LoVo (cell line): ENCODE data around the gene UCN2.

Source experiments
- DNase-seq: peaks from one replicate; pipeline ENCODE4 v3.0.0-alpha.2; 2016; ENCODE audit warnings: low spot score

The UCN2 gene, protein sequence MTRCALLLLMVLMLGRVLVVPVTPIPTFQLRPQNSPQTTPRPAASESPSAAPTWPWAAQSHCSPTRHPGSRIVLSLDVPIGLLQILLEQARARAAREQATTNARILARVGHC

DNA sequence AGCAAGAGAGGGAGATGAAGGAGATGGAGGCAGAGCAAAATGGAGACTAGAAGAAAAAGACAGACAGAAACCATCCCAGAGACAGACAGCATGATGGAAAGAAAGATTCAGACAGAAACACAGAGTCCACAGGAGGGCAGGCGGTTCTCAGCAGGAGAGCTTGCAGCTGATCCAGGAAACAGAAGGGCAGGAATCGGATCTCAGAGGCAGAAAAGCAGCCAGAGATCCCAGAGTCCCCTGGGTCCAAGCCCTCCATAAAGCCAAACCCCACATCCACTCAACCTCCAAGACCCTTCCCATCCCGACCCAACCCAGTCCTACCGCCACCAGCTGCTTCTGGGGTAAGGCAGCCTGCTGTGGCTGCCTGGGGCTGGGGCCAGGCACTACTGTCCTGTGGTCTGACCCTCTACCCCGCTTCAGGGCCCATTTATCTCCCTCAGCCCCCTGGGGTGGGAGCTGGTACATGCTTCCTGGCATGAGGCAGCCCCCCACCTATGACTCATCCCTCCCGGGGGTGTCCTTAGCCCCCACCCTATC lies at the start of gene UCN2:
TSS of gene UCN2 (minus strand) at position 400 of the 537 bp plus-strand sequence. CDS start 657 bp downstream, outside the sequence.
- no peak for DNase-seq

DNA sequence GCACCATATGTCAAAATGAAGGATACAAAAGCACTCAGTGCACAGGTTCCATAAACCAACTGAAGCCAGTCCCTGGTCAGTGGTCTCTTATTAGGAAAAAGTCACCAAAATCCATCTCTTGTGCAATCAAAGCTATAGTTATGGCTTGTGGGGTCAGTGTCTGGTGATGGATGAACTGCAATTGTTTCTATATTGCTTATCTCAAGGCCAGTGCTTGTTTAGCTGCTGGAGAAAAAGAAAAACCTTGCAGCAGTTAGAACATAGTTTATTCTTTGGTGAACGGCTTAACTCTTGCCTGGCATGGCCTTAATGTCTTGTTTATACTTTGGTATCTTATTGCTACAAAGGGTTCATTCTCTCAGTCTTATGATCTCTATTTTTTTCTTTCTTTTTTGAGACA lies 48.7 kb upstream of the UCN2 start:
- DNase-seq = no peak

DNA sequence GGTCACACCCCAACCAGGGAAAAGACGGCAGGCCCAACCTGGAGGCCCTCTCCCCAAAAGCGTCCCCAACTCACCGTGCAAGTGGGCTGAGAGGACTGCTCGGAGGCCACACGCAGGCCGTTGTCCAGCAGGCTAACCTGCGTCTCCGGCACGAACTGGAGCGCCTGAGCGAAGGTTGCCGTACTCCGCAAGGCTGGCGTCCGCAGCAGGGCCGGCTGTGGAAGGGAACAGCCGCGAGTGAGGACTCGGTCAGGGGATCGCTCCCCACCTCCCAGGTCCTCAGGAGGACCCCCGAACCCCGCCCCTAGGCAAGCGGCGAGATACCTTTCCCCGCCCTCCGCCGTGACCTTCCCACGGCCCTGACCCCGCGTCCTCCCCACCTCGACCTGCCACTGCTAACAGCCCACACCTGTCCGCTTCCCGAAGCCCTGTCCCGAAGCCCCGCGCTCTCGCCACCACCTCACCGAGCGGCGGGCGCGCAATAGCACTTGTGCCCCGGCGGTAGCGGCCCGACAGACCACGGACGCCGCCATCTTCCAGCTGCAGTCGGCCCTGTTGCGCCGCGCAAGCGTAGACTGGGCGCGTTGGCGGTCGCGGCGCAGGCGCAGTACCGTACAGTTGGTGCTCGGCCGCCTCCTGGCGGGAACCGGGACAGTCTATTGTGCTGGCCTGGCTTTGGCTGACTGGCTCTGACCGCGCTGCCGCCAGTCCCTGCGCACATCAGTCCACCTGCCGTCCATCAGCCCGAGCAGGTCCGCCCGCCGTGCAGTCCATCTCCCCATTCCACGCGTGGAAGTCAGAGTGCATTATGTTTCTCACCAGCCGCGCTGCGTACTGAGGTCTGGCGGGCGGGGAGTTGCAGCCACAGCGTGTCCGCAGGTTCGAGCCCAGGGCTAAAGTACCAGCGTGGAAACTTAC lies 45.8 kb upstream of the UCN2 start, which contains the start of gene UQCRC1:
TSS of gene UQCRC1 (minus strand) at position 559 of the 918 bp plus-strand sequence. CDS start at position 533, 26 bp downstream.
- DNase-seq = peak; percentile 96

DNA sequence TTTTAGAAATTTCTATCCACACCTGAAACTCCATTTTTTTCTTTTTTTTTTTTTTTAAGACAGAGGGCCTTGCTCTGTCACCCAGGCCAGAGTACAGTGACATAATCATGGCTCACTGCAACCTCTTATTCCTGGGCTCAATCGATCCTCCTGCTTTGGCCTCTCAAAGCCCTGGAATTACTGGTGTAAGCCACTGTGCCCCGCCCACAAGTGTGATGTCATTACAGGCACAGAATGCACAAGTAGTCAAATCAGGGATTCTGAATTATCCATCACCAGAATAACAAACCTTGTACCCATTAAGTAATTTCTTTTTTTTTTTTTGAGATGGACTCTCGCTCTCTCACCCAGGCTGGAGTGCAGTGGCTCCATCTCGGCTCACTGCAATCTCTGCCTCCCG lies 43.9 kb upstream of the UCN2 start:
- DNase-seq = no peak

DNA sequence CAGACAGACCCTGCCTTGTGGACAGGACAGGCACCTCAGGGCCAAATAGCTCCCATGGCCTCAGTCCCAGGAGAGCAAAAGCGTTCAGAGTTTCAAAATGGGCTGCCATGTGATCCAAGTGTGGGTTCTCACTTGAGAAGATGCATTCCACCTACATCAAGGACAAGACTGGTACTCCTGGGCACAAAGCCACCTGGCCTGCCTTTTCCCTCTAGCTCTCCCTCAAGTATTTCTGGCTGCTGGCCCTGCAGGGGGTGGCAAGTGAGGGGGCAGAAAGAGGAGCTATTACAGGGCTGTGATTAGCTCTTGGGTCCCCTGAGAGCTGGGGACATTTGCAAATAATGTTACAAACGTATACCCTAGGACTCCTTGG lies 38.0 kb upstream of the UCN2 start:
- no peak for DNase-seq

DNA sequence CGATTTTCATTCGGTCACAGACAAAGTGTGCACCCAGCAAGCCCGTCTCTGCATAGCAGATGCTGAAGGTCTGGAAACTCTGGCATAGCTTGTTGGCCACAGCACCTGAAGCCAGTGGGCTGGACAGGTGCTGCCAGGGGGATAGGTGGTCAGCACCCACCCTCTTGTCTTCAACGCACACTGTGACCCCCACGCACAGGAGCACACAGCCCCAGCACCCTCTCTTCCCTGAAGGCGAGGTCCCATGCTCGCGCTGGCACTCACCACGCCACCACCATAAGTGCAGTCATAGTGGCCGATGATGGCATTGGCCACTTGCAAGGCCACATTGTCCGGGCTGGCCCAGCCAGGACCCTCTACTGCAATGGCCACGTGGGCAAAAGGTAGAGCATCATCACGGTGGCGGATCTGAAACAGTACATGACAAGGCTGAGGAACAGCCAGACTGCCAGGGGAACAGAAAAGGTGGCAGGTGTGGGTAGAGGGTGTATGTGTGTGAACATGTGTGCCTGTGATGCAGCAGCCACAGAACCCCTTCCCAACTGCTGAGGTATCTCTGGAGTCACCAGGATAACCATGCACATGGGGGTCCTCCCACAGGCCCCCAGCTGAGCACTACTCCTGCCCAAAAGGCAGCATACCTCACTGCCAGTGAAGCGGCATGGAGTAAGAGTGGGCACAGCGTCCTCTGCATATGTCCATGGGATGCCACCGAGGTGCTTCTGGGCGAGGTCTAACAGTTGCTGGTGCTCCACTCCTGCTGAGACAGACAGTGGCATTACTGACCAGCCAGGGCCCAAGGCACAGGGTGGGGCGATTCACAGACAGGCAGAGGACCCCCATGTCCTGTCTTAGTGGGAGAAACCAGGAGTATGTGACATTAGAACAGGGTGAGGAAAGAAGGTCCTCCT lies 37.4 kb upstream of the UCN2 start:
- DNase-seq = no peak

DNA sequence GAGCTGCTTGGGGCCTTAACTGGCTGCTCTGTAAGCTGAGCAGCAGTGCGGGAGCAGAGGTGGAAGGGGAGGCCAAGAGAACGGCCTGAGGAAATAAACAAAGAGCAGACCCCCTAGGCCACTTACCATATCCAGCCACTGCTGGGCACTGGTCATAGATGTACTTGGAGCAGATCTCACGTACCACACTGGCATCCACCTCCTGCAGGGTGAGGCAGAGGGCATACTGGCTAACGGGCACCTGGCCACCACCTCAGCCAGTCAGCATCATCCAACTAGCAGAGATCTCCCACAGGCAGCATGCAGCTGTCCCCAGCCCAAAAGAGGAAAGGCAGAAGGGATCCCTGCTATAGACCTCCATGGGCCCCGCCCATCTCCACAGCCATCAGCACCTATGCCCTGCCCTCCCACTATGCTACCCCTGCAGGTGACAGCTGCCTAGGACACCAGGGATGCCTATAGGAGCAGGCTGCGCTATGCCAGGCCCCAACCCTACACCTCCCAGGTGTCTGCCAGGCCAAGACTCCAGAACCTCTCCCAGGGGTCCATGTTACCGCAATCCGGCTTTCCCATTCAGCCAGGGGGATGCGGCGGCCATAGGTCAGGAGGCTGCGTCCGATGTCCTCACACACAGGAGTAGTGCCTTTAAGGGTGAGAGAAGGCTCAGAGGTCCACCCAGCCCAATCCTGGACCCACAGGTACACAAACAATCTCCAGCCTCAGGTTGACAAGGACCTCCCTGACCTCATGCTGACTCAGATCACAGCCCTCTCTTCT lies 36.1 kb upstream of the UCN2 start:
- no peak for DNase-seq

DNA sequence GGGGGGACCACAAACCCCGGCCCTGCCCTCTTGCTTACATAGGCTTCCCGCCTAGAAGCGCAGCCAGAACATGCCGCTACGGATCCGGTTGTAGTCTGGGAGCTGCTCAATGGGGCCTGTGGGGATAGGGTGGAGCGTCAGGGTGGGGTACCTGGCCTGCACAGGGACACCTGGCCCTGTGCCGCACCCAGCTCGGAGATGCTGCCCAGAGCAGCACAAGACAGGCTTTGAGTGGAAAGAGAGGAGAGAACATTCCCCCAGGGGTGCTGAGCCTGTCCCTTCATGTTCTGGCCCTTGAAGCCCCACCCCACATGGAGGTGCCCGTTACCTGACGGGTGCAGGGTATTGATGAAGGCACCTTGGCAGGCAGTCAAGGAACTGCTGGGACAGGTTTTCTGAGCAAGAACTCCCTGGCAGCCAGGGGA lies 35.5 kb upstream of the UCN2 start:
- no peak for DNase-seq

DNA sequence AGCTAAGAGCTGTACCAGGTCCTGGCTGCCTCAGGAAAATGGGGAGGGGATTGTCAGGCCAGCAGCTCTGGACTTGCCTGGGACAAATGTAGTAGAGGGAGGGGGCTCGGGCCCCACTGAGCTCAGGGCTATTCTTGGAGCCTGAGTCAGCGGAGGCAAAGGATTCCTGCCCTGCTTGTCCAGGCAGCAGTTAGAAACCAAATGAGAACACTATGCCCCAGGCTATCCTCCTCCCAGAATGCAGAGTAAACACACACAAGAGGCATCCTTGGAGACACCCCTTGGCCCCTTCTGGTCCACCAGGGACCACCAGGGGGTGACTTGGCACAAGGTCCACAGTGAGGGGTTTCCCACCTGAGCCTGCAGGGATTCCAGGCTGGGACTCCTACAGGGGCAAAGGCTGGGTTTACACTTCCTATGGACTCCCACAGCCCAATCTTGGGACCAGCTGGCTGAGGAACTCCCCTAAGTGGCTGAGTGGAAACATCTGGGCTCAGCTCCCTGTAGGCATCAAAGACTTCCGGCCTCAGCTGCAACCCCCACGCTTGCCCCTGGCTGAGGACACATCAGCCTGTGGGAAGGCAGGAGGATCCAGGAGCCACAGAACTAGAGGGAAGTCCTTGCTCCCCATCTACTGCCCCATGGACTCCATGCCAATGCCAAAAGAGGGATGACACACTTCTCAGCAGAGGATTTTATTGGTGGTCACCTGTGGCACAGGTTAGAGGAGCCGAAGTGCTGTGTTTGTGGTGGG lies 34.9 kb upstream of the UCN2 start:
- no peak for DNase-seq

DNA sequence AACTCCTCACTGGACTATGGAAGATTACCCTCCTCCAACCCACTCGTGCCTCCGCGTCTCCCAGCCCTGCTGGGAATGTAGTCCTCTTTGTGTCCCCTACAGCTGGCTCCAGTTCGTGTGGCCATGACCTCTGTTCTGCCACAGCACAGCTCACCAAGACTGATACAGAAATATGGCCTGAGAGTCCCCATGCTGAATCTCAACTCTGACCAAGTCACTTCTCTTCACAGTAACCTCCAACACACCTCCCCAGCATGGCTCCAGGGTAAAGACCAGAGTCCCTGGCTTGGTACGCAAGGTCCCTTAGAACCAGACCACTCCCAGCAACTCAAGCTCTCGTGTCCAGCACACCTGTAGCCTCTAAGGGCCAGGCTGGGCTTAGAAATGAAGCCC lies 33.8 kb upstream of the UCN2 start:
- DNase-seq = no peak

DNA sequence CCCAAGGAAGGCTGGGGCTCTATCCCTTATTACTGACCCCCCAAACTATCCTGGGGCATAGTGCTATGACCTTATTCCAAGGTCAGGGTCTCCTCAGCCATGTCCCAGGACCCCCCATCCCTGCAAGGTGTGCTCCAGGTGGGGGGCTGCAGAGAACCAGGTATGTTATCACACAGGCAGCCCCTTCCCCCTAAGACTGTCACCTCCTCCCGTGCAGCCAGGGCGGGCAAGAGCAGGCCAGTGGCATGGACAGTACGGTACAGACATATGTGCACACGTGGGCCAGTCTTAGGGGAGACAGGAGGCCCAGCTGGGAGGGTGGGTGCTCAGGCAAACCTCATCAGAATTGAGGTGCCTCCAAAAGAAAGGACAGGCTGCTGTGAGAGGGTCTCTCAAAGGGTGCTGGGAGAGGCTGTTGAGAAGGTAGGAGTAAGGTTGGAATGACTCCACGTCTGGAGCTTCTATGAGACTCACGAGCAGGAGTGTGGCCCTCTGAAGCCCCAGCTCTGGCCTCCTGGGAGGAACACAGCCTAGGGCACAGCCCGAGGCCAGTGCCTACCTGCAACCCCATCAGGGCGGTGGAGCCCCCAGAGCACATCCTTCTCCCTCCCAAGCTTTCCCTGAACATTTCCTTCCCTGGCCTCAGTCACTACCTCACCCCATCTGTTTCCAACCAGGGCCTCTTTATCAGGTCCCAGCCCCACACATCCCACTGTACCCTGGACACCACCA lies 33.3 kb upstream of the UCN2 start:
- DNase-seq = no peak

DNA sequence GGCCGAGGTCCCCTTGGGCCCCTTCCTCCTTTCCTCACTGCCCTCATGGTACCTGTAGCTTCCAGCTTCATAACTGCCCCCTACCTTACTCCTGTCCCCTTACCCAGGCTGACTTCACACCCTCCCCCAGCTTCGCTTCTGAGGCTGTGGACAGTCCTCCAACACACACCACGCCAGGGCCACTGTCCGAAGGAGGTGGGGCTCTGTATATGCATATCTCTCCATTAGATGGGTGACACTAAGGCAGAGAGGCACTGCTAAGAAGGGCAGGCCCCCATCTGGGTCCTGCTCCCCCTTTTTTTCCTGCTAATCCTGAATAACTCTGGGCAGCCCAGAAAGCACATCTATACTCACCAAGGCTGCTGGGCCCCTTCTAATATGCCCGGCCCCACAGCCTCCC lies 32.6 kb upstream of the UCN2 start:
- DNase-seq = no peak

DNA sequence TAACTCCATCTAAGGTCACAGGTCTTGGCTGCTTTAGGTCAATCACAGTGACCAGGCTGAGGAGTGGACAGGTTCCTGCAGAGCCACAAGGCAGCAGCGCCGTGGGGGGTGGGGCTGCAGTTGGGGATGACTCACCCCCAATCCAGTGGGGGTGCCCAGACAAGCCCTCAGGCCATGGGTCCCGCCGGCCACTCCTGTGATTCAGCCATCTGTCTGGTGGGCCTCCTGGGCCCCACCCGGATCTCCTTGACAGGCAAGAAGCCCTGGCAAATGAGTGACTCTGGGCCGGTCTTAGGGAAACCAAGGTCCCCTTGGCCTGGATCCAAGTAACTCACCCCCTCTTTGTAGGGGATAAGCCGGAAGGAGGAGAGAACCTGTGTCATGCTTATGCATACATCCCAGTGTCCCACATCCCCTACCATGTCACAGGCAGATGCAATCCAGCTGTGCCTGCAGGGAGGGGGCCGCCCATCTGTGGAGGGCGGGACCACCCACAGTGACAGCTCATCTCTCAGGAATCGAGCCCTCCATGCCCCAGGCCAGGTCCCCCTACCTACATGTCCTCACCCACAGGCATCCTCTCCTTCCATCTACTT lies 32.0 kb upstream of the UCN2 start:
- peak; percentile 80 for DNase-seq

DNA sequence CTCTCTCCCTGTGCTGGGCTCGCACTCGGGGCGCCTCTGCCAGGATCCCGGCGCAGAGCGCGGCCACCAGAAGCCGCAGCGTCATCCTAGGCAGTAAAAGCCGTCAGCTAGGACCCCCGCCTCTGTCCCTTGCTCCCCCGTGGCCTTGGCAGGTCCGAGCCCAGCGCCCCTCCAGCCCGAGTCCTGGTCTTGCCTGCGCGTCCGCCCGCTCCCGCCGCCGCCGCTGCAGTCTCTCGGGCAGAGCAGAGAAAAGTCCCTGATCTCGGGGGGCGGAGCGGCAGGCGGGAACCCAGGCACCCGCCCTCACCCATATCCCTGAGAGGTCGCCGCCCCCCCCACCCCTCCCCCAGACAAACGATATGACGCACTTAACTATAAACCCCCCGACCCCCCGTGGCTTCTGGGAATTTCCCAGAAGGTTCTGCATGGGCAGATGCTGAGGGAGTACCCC lies 31.5 kb upstream of the UCN2 start, which contains the start of gene COL7A1:
TSS of gene COL7A1 (minus strand) at position 255 of the 451 bp plus-strand sequence. CDS start at position 85, 170 bp downstream.
- no peak for DNase-seq

DNA sequence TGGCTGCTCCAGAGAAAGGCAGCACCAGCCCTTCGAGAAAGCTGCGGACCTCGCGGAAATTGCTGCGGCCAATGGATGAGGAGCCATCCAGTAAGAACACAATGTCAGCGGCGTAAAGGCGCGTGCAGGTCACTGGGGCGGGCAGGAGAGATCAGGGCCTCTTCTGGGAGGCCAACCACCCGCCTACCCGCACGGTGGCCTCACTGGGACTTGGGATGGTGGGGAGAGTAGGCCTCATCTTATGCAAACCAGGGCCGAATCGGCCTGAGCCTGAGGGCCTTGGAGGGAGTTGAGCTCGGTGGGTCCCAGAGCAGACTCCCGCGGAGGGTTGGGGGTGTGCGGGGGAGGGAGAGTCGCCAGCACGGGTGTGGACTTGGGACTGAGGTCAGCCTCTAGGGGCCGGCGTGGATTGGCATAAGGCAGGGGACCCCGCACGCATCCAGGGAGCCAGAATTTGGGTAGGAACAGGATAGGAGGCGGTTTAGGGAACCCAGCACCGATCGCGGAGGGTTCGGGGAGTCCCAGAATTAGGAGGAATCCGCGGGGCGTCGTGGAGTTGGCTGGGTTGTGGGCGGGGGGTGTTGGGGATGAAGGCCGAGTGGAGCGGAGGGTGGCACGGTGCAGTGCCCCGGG lies 31.0 kb upstream of the UCN2 start:
- no peak for DNase-seq

DNA sequence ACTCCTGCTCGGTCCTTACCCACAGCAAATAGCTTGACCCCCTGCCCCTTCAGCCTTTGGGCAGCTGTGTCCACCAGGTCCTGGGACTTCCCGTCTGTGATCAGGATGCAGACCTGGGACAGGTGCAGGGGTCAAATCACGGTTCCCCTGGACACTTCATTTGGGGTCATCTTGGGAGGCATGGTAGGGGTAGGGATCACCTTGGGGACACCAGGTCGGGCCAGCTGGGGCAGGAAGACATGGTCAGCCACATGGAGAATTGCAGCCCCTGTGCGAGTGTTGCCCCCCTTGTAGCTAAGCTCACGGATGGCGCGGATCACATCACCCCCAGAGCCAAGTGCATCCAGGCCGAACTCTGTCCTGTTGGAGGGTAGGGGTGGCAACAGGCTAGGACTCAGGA lies 29.8 kb upstream of the UCN2 start:
- no peak for DNase-seq

DNA sequence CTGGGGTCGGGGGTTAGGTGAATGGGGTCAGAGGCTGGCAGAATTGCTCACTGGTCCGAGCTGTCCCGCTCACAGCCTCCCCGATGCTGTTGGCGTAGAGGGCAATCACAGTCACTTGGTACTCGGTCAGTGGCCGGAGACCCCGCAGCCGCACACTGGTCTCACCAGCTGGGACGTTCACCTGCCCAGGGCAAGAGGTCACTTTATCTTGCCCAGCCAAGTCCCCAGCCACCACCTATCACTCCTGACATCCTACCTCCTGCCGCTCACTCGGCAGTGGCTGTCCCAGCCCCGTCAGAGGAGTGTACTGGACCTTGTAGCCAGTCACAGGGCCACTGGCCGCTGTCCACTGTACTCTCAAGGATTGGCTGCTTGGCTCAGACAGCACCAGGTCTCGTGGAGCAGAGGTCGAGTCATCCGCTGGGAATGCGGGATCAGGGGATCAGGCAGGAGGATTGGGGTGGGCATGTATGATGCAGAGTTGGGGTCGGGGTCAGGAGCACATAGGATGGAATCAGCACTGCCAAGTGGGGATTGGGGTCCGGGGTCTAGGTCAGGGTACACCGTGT lies 29.0 kb upstream of the UCN2 start:
- no peak for DNase-seq

DNA sequence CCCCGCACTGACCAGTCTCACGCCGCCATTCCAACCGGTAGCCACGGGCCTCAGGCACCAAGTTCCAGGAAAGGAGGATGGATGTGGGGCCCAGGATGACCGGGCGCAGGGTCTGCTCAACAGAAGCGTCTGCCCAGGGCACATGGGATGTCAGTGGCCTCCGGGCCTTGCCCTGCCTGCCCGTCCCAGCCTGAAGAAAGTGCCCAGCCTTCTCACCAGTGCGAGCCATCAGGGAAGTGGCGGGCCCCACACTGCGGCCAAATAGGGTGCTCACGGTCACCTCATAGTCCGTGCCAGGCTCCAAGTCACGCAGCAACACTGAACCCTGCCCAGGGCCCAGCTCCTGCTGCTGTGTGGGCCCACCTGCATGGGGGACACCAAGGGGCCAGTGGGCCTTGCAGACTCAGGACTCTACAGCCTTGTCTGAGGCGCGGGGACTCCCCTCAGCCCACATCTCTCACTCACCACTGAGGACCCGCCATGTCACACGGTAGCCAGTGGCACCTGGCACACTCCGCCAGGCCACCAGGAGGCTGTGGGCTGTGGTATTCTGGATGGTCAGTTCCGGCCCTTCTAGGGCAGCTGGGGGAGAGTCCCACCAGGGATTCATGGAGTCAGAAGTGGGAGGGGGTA lies 28.4 kb upstream of the UCN2 start:
- no peak for DNase-seq
